ENCODE results near the gene TBX1. TPM values are rescaled to one million over a fixed set of nuclear protein-coding genes. Genes with fewer than 3 reads are reported as not detected.

TBX1 gene
- total and polyA plus RNA-seq, 2 of the 13 experiments (the other 11 are each of a cell fraction or from before 2014, with no cell fraction given), result not detected

DNA sequence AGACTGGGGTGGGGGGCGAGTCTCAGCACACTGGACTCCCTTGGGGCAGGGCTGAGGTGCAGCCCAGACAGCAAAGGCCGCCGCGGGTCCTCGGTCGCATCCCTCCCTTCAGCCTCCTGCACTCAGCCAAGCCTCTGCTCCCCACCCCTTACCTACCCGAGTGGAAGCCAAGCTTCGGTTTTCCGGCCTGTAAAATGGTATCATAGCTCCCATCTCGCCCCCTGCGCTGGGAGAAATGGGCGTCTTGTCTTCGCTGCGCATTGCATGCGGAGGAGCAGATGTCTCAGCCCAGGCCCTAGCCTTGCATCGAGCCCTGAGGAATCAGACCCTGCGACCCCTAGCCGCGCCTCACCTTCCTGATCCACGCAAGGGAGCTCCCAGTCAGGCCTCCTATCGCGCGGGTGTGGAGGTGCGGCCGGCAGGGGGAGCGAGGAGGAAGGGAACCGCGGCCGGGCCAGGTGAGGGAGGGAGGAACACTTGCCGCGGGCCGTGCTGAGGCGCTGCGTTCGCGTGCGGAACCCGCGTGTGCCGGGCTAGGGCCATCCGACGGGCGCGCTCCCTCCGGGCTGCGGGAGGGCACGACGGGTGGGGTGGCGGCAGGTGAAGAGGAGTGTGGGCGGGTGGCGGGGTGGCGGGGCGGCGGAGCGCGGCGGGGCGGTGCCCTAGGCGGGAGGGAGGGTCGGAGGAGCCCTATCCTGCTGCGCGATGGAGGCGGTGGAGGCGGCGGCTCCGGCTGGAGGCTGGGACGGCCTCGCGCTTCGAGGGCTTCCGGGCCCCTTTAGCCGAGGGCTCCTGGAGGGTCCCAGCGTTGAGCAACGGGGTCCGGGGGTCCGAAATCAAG lies 4.1 kb upstream of the TBX1 start (continued):
- TF ChIP-seq BHLHE40 (IDR thresholded peaks at IDR 0.05; ENCODE audit: low read length), result no peak
- no peak for TF ChIP-seq NFIC (IDR thresholded peaks at IDR 0.05; ENCODE audit: low read length)
- no peak for TF ChIP-seq RFX5 (IDR thresholded peaks at IDR 0.05; ENCODE audit: low read depth, low read length)
- TF ChIP-seq, protein P1, sequence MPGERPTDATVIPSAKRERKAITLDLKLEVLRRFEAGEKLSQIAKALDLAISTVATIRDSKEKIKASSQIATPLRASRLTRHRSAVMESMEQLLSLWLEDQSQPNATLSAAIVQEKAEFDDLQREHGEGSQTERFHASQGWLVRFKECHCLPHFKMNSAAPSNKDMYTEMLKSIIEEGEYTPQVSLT (CRISPR knock-in tag; IDR thresholded peaks at IDR 0.05; ENCODE audit: borderline replicate concordance, low read depth), result no peak
- TF ChIP-seq PATZ1 (CRISPR knock-in tag; IDR thresholded peaks at IDR 0.05), result 0 out of 2 replicates have a peak, but pooled peaks have one; percentile 31
- TF ChIP-seq, protein P2, sequence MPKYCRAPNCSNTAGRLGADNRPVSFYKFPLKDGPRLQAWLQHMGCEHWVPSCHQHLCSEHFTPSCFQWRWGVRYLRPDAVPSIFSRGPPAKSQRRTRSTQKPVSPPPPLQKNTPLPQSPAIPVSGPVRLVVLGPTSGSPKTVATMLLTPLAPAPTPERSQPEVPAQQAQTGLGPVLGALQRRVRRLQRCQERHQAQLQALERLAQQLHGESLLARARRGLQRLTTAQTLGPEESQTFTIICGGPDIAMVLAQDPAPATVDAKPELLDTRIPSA (CRISPR knock-in tag; IDR thresholded peaks at IDR 0.05; ENCODE audit: borderline replicate concordance), result no peak
- TF ChIP-seq, protein P3, sequence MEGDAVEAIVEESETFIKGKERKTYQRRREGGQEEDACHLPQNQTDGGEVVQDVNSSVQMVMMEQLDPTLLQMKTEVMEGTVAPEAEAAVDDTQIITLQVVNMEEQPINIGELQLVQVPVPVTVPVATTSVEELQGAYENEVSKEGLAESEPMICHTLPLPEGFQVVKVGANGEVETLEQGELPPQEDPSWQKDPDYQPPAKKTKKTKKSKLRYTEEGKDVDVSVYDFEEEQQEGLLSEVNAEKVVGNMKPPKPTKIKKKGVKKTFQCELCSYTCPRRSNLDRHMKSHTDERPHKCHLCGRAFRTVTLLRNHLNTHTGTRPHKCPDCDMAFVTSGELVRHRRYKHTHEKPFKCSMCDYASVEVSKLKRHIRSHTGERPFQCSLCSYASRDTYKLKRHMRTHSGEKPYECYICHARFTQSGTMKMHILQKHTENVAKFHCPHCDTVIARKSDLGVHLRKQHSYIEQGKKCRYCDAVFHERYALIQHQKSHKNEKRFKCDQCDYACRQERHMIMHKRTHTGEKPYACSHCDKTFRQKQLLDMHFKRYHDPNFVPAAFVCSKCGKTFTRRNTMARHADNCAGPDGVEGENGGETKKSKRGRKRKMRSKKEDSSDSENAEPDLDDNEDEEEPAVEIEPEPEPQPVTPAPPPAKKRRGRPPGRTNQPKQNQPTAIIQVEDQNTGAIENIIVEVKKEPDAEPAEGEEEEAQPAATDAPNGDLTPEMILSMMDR (CRISPR knock-in tag; IDR thresholded peaks at IDR 0.05), result peak; percentile 84
- TF ChIP-seq TCF7 (IDR thresholded peaks at IDR 0.05; ENCODE audit: low read depth), result no peak
- TF ChIP-seq TAF15 (IDR thresholded peaks at IDR 0.05; ENCODE audit: low read depth, low read length, poor library complexity, severe bottlenecking), result no peak
- peak; percentile 36 for TF ChIP-seq YY1 (IDR thresholded peaks at IDR 0.05; ENCODE audit: insufficient read depth, insufficient replicate concordance, low read depth, low read length)
- TF ChIP-seq ZNF720 (CRISPR knock-in tag; IDR thresholded peaks at IDR 0.05), result no peak
- no peak for TF ChIP-seq ZNF33B (CRISPR knock-in tag; IDR thresholded peaks at IDR 0.05)
- peak; percentile 53; the same call in 1 of the 2 replicates for TF ChIP-seq ZNF740 (CRISPR knock-in tag; IDR thresholded peaks at IDR 0.05)
- no peak for TF ChIP-seq ZNF121 (CRISPR knock-in tag; IDR thresholded peaks at IDR 0.05)
- TF ChIP-seq, protein P4, sequence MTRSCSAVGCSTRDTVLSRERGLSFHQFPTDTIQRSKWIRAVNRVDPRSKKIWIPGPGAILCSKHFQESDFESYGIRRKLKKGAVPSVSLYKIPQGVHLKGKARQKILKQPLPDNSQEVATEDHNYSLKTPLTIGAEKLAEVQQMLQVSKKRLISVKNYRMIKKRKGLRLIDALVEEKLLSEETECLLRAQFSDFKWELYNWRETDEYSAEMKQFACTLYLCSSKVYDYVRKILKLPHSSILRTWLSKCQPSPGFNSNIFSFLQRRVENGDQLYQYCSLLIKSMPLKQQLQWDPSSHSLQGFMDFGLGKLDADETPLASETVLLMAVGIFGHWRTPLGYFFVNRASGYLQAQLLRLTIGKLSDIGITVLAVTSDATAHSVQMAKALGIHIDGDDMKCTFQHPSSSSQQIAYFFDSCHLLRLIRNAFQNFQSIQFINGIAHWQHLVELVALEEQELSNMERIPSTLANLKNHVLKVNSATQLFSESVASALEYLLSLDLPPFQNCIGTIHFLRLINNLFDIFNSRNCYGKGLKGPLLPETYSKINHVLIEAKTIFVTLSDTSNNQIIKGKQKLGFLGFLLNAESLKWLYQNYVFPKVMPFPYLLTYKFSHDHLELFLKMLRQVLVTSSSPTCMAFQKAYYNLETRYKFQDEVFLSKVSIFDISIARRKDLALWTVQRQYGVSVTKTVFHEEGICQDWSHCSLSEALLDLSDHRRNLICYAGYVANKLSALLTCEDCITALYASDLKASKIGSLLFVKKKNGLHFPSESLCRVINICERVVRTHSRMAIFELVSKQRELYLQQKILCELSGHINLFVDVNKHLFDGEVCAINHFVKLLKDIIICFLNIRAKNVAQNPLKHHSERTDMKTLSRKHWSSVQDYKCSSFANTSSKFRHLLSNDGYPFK (CRISPR knock-in tag; IDR thresholded peaks at IDR 0.05; ENCODE audit: borderline replicate concordance), result no peak
- peak; percentile 46 for TF ChIP-seq SALL1 (CRISPR knock-in tag; IDR thresholded peaks at IDR 0.05)
- no peak for TF ChIP-seq JARID2 (CRISPR knock-in tag; IDR thresholded peaks at IDR 0.05; ENCODE audit: insufficient replicate concordance)
- TF ChIP-seq XRCC5 (optimal IDR thresholded peaks at IDR 0.05; ENCODE audit: low read length), result peak; percentile 27
- TF ChIP-seq, protein P5, sequence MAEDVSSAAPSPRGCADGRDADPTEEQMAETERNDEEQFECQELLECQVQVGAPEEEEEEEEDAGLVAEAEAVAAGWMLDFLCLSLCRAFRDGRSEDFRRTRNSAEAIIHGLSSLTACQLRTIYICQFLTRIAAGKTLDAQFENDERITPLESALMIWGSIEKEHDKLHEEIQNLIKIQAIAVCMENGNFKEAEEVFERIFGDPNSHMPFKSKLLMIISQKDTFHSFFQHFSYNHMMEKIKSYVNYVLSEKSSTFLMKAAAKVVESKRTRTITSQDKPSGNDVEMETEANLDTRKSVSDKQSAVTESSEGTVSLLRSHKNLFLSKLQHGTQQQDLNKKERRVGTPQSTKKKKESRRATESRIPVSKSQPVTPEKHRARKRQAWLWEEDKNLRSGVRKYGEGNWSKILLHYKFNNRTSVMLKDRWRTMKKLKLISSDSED (CRISPR knock-in tag; IDR thresholded peaks at IDR 0.05), result no peak
